GM19023 (cell line): ENCODE measurements around the gene TNRC6C.
A peak's percentile ranks its signal among the peaks of the same experiment; 100 is the strongest.
"Not testable (repeated sequence)": the region's sequence is repeated elsewhere in the genome, so short reads cannot be mapped to it uniquely, and the experiment has no call there.

Source experiments
- ATAC-seq: cut with Tn5 transposase; IDR thresholded peaks from one replicate; pipeline ENCODE4 v1.9.1; 2021; ENCODE audit warnings: mild to moderate bottlenecking, moderate library complexity; ENCODE audit not compliant: unreplicated experiment

The TNRC6C gene

GRCh38 chr17:78133971-78134898 lies 175.7 kb downstream of the TNRC6C start:
- no peak for ATAC-seq

GRCh38 chr17:78134899-78135385 lies 176.4 kb downstream of the TNRC6C start:
- ATAC-seq: no peak

- no peak for ATAC-seq
Measured at GRCh38 chr17:78135858-78136500, 177.5 kb downstream of the TNRC6C start.

- no peak for ATAC-seq
Measured at GRCh38 chr17:78137392-78138203, 179.1 kb downstream of the TNRC6C start.

DNA sequence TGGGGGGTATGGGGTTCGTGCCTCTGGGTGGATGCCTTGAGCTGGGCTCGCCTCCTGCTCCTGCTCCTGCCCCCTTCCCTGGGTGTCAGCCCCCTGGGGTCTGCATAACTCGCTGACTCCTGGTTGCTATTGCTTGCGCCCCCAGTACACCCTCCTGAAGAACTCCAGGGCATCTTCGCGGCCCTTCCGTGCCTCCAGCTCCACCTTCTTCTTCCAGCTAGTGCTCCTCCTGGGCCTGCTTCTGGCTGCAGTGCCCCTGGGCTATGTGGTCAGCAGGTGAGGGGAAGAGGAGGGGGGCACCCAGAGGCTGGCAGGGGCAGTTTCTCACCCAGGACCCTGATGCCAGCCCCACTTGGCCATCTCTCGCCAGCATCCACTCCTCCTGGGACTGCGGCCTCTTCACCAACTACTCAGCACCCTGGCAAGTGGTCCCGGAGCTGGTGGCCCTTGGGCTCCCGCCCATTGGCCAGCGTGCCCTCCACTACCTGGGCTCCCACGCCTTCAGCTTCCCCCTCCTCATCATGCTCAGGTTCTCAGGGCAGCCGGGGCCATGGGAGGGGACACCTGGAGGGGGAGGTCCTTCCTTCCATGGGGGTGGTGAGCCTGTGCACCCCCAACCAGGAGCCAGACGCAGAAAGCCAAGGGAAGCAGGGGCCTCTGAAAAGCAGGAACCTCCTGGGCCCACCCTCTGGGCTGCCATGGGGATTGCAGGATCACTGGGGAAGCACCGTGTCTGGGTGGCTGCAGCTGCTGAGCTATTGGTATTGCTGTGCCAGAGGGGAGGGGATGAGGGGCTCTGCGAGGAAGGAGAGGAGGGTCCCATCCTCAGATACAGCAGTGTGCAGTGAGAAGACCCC lies 179.9 kb downstream of the TNRC6C start:
- no peak for ATAC-seq

DNA sequence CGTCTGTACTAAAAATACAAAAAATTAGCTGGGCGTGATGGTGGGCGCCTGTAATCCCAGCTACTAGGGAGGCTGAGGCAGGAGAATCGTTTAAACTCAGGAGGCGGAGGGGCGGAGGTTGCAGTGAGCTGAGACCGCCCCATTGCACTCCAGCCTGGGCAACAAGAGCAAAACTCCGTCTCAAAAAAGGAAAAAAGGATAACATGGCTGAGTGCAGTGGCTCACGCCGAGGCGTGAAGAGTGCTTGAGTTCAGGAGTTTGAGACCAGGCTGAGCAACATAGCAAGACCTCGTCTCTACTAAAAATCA lies 181.3 kb downstream of the TNRC6C start:
- not testable (repeated sequence) for ATAC-seq

- ATAC-seq: peak; percentile 75
Measured at GRCh38 chr17:78140169-78141051, 181.9 kb downstream of the TNRC6C start.

DNA sequence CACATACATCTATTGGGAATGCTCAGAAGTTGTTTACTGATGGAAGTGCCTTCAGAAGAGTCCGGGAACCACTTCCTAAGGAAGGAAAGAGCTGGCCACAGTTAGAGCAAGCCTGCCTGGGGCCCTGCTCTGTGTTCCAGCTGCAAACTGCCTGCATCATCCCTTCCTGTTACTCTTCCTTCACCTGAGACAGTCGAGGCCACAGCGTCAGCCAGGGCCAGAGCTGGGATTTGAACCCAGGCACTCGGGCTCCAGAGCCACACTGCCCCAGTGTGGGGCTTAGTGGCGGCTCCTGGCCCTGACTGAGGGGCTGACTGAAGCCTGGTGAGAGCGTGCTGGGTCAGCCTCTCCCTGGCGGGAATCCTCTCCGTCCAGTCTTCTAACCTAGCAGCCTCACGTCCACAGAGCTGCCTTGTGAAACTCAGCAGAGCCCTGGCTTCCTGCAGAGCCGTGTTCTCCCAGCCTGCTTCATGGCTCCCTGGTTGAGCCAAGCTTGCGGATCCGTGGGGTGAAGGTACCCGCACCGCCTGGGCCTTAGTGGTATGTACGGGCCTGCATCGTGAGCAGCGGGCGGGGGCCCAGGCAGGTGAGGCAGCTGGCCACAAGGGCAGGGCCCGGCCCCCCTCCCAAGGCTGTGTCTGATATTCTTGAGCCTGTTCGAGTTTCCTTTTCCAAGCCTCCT lies 183.1 kb downstream of the TNRC6C start:
- no peak for ATAC-seq

DNA sequence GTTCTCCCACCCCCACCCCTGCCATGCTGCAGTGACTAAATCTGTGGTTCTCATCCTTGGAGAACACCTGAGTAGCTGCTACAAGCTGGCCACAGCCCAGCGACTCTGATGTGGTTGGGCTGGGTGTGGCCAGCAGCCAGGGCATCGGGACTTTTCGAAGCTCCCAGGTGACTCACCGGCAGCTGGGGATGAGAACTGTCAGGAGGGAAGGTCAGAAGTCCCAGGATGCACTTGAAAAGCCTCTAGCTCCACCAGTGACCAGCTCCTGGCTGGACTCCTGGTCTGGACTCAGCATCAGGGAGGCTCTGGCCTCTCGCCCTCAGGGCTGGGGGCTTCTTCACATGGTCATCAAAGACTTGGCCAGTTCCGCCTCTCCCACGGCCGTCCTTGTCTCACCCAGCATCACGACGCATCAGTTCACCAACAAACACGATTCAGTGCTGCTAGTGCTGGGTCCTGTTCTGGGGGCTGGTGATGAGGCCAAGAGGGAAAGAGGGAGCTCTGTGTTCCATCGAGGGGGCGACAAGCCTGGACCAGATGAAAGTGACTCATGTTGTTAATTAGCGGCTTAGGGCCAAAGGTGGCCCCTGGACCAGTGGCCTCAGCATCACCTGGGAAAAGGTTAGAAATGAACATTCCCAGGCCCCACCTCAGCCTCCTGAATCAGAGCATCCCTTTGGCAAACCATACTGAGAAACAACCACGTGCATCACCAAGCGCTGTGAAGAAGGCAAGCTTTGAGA lies 183.8 kb downstream of the TNRC6C start:
- no peak for ATAC-seq

GRCh38 chr17:78143214-78144146 lies 185.0 kb downstream of the TNRC6C start:
- ATAC-seq: no peak

DNA sequence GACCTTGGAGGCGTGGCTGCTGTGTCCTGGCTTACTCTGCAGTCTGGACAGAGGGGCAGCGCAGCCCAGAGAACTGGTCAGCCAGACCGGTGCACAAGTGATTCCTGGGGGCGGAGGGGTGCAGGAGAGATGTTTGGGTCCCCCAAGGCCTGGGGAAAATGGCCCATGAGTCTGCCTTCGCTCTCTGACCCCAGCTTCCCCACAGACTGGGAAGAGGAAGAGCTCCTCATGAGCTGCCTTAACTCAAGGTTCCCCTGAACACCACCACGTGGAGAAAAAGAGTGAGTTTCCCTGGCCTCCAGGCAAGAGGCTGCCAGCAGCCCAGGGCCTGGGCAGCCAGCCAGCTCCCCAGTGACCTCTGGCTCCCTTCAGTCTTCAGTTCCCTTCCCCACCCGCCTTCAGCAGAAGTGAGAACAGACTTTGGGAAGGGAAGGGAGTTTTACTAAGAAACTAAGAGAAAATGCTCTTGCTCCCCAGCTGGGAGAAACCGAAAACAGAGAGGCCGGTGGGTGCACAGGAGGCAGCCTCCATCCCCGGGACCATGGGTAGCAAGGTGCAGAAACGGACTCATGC lies 185.7 kb downstream of the TNRC6C start:
- no peak for ATAC-seq

DNA sequence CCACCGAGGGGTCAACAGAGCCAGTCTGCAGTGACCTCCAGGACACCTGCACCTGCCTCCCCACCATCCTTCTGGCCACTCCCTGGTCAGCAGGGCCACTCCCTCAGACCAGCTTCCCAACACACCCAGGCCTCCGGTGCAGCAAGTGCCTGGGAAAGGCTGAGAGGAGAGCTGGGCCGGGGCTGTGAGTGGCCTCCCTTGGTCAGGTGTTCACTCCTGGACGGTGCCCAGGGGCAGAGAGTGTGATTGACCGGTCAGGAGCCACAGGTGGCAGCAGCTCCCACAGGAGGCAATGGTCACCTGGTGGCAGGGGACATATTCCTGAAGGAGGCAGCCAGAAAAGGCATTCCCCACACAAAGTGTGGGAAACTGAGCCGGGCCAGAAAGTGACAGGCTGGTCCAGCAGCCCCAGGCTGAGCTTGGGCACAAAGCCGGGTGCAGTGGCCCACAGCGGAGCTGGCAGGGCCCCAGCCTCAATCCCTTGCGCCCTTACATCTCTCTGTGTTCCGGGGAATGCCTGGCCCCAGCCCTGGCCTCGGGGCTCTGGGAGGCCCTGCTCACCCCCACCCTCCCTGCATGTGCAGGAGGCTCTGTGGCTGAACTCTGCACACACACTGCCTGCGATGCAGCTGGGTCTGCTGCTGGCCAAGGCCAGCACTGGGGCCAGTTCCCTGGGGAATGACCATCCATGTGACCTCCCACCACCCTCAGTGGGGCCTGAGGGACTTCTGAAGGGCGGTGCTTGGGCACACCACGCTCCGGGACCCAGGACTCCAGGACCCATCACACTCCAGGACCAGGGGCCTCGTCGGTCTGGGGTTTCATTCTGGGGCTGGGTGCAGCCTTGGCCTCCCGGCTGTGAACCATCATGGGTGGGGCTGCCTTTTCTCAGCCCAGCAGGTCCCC lies 186.5 kb downstream of the TNRC6C start:
- ATAC-seq: no peak

- no peak for ATAC-seq
Measured at GRCh38 chr17:78146471-78146869, 188.0 kb downstream of the TNRC6C start.

DNA sequence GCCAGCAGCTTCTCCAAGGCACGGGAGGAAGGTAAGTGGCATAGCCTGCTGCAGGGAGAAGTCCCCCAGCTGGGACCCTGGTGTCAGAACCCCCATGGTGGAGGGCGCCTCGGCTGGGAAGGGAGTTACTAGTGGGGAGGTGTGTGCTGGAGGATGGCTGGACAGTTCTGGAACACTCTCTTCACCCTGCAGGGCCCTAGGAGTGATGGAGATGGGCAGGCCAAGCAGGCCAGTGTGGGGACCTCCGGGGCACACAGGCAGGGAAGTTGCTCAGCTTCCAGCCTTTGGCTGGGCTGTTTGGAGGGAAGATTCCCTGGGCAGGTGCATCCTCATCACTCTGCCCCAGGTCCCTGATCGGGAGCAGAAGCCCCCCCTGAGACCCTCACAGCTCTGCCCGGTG lies 188.4 kb downstream of the TNRC6C start:
- ATAC-seq: no peak

GRCh38 chr17:78147315-78147998 lies 189.0 kb downstream of the TNRC6C start:
- ATAC-seq: no peak
